HG02763 (cell line): Measurements from ENCODE around the gene TLCD3A.
"Not testable (repeated sequence)": the region's sequence is repeated elsewhere in the genome, so short reads cannot be mapped to it uniquely, and the experiment has no call there.

Experiments
- ATAC-seq: cut with Tn5 transposase; IDR thresholded peaks from one replicate; pipeline ENCODE4 v1.9.1; 2021; ENCODE audit warnings: mild to moderate bottlenecking, moderate library complexity; ENCODE audit not compliant: unreplicated experiment

The TLCD3A gene

GRCh38 chr17:732067-732901, at the start of gene TLCD3A:
Gene TLCD3A (plus strand): TSS chr17:732596. CDS start chr17:732648, 52 bp downstream.
- ATAC-seq, result peak; percentile 56

- no peak for ATAC-seq
Measured at GRCh38 chr17:683040-683439, 49.4 kb upstream of the TLCD3A start.

- ATAC-seq, result no peak
Measured at GRCh38 chr17:683499-684254, 48.7 kb upstream of the TLCD3A start.

- ATAC-seq, result no peak
Measured at GRCh38 chr17:685006-685405, 47.4 kb upstream of the TLCD3A start.

GRCh38 chr17:688100-688989, 44.1 kb upstream of the TLCD3A start:
- no peak for ATAC-seq

- no peak for ATAC-seq
Measured at GRCh38 chr17:689556-690275, 42.7 kb upstream of the TLCD3A start.

- no peak for ATAC-seq
Measured at GRCh38 chr17:690361-690760, 42.0 kb upstream of the TLCD3A start.

GRCh38 chr17:691423-691822, 41.0 kb upstream of the TLCD3A start:
- ATAC-seq, result no peak

GRCh38 chr17:692116-692515, 40.3 kb upstream of the TLCD3A start:
- no peak for ATAC-seq

GRCh38 chr17:693791-694638, 38.4 kb upstream of the TLCD3A start:
- ATAC-seq, result no peak

- ATAC-seq, result no peak
Measured at GRCh38 chr17:696369-696768, 36.0 kb upstream of the TLCD3A start.

- ATAC-seq, result no peak
Measured at GRCh38 chr17:697682-698081, 34.7 kb upstream of the TLCD3A start.

GRCh38 chr17:698096-698495, 34.3 kb upstream of the TLCD3A start:
- not testable (repeated sequence) for ATAC-seq

GRCh38 chr17:699345-699744, 33.1 kb upstream of the TLCD3A start:
- ATAC-seq, result no peak

- no peak for ATAC-seq
Measured at GRCh38 chr17:700504-701094, 31.8 kb upstream of the TLCD3A start.

- ATAC-seq, result no peak
Measured at GRCh38 chr17:703081-703875, 29.1 kb upstream of the TLCD3A start.

GRCh38 chr17:704111-704864, 28.1 kb upstream of the TLCD3A start:
- ATAC-seq, result no peak

- no peak for ATAC-seq
Measured at GRCh38 chr17:705011-705410, 27.4 kb upstream of the TLCD3A start.
